Panc1 (cell line): ENCODE results near the gene UPB1.

Source experiments
- POLR2AphosphoS5 ChIP-seq: IDR thresholded peaks from 2 replicates; pipeline ENCODE4 v1.6.1; 2012; ENCODE audit warnings: mild to moderate bottlenecking, low read depth, low read length, moderate library complexity
- REST ChIP-seq, 2 experiments: IDR thresholded peaks; 2 replicates each; pipeline ENCODE4 v1.6.1; 2011 to 2012; ENCODE audit warnings: low read depth in 2 of 2, control low read depth in 1 of 2, low read length in 1 of 2, mild to moderate bottlenecking in 1 of 2, moderate library complexity in 1 of 2; ENCODE audit not compliant: insufficient read depth in 1 of 2
- SIN3A ChIP-seq: IDR thresholded peaks from 2 replicates; pipeline ENCODE4 v1.6.1; 2012; ENCODE audit warnings: low read depth, mild to moderate bottlenecking, low read length, moderate library complexity, borderline replicate concordance; ENCODE audit not compliant: insufficient read depth
- TCF7L2 ChIP-seq: IDR thresholded peaks from 2 replicates; pipeline ENCODE4 v1.6.1; 2011; ENCODE audit warnings: mild to moderate bottlenecking, low read depth, low read length, inconsistent platforms
- TF ChIP-seq, protein P1 (sequence below): fragments of 450-650 bp; IDR thresholded peaks from 2 replicates; pipeline ENCODE4 v1.5.1; 2017; ENCODE audit warnings: mild to moderate bottlenecking

GRCh38 chr22:24459911-24460310 is 35.2 kb upstream of the UPB1 start:
- TF ChIP-seq, protein P1, sequence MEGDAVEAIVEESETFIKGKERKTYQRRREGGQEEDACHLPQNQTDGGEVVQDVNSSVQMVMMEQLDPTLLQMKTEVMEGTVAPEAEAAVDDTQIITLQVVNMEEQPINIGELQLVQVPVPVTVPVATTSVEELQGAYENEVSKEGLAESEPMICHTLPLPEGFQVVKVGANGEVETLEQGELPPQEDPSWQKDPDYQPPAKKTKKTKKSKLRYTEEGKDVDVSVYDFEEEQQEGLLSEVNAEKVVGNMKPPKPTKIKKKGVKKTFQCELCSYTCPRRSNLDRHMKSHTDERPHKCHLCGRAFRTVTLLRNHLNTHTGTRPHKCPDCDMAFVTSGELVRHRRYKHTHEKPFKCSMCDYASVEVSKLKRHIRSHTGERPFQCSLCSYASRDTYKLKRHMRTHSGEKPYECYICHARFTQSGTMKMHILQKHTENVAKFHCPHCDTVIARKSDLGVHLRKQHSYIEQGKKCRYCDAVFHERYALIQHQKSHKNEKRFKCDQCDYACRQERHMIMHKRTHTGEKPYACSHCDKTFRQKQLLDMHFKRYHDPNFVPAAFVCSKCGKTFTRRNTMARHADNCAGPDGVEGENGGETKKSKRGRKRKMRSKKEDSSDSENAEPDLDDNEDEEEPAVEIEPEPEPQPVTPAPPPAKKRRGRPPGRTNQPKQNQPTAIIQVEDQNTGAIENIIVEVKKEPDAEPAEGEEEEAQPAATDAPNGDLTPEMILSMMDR, result no peak
- TF ChIP-seq REST (IDR thresholded peaks at IDR 0.05; ENCODE audit: insufficient read depth in 1 of 2, low read depth in 2 of 2, low read length in 1 of 2), result no peak
- TF ChIP-seq SIN3A, result no peak
- no peak for TF ChIP-seq POLR2AphosphoS5
- no peak for TF ChIP-seq TCF7L2
